ENCODE measurements around the gene EMILIN2. TPM values are rescaled to one million over a fixed set of nuclear protein-coding genes. Genes with fewer than 3 reads are reported as not detected.
A peak's percentile ranks its signal among the peaks of the same experiment; 100 is the strongest.

EMILIN2 gene
- total and polyA plus RNA-seq, 9 of the 15 experiments (the other 6 are each of a cell fraction or from before 2014, with no cell fraction given) = 0.01 to 0.40 (median 0.19) TPM

DNA sequence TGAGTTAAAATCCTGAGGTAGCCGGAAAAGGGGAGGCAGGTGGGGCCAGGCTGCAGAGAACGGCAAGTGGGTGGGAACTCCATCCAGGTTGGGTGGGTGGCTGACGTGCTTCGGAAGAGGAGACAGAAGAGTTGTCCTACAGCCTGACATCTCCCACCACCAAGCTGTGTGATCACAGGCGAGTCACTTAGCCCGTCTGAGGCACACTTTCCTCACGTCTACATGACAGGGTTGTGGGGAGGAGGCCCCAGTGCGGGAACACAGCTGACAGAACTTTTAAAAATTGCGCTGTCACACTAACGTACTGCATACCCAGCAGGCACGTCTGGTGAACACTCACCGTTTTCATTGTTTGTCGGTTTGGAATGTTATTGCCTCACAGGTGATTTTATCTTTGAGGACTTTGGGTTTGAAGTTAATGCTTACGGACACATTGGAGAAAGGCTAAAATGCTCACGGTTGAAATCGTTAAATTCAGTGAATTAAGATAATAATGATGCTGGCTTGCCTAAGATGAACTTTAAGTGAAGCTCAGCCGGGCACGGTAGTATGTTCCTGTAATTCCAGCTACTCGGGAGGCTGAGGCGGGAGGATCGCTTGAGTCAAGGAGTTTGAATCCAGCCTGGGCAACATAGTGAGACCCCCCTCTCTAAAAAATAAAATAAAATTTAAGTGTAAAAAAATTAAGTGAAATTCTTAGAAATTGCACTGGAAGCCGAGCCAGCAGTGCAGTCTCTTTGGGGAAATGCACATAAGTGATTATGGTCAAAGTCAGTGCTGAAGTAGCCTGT lies 8.9 kb downstream of the EMILIN2 start:
- ATAC-seq (peak; percentile 41), DNase-seq (ENCODE audit: extremely low read depth in 1 of 4, low spot score in 3 of 4) (peak in 2 of 4 experiments; percentile 50 to 55), FAIRE-seq (peak; percentile 29)
- no peaks in the 10 kb centered on the region for H3K36me3 ChIP-seq (ENCODE audit: control insufficient read depth, insufficient read depth, low read length)
- H3K4me2 ChIP-seq (ENCODE audit: insufficient read depth, low read length) = peak overlapping the region; percentile 75
- 52% methylated on average over 22 of the region's 22 CpGs for WGBS (ENCODE audit: insufficient coverage, low coverage, missing lambda C conversion rate)
- H3K9ac ChIP-seq (ENCODE audit: insufficient read depth in 1 of 2, low read depth in 2 of 2, low read length in 2 of 2) = peak overlapping the region; percentile 43 to 69; a peak in 2 of 4 replicates
- intact Hi-C loops (cut with micrococcal nuclease) (no loop called here), in situ Hi-C loops (cut with MboI) (no loop called here)
- H3K27me3 ChIP-seq (ENCODE audit: control insufficient read depth in 2 of 2, insufficient read depth in 2 of 2, low read length in 2 of 2) = no peaks in the 10 kb centered on the region
- peaks cover 48 to 60% of the 10 kb centered on the region in 2 experiments for H3K4me1 ChIP-seq (replicated peaks in 1 of 2; ENCODE audit: control insufficient read depth in 2 of 2, insufficient read depth in 2 of 2, low read length in 2 of 2)
- ChIA-PET CTCF (ENCODE audit: low intra/inter-chr PET ratio) (no interaction called here), POLR2A (interaction anchor here (0.6 to 1.1 kb wide), 3 partner anchors 11 to 327 kb away, joined by 3 read pairs; no protein-coding TSS in a partner anchor)
- H3K79me2 ChIP-seq (ENCODE audit: control insufficient read depth, insufficient read depth, low read length) = no peaks in the 10 kb centered on the region
- H3K27ac ChIP-seq (ENCODE audit: extremely low read depth, low read depth, low read length) = peak overlapping the region; percentile 72
- H2AFZ ChIP-seq (ENCODE audit: low read depth, low read length) = peak overlapping the region; percentile 82
- H3K9me3 ChIP-seq (replicated peaks; ENCODE audit: control insufficient read depth, insufficient read depth, low read depth, low read length) = no peaks in the 10 kb centered on the region
- BruUV-seq (replicated peaks) = no TSS peak
- H4K20me1 ChIP-seq (replicated peaks; ENCODE audit: control insufficient read depth, insufficient read depth, low read length) = no peaks in the 10 kb centered on the region
- no peak overlapping the region for H3K4me3 ChIP-seq
- no peaks in the 10 kb centered on the region for H3K9me1 ChIP-seq (ENCODE audit: control insufficient read depth, insufficient read depth, low read length)
- TF ChIP-seq CEBPB (tag; IDR thresholded peaks at IDR 0.05) (peak; percentile 89), KAT8 (IDR thresholded peaks at IDR 0.05; ENCODE audit: low read depth) (no peak), U2AF1 (optimal IDR thresholded peaks at IDR 0.05; ENCODE audit: low read depth, low read length) (no peak), ETS2 (tag; IDR thresholded peaks at IDR 0.05; ENCODE audit: borderline replicate concordance, poor library complexity, severe bottlenecking) (no peak), HDAC1 (IDR thresholded peaks at IDR 0.05) (no peak), ASH1L (IDR thresholded peaks at IDR 0.05; ENCODE audit: borderline replicate concordance, low read depth, partially characterized antibody) (no peak), TARDBP (IDR thresholded peaks at IDR 0.05) (no peak), XRCC5 (IDR thresholded peaks at IDR 0.05; ENCODE audit: low read depth, low read length) (no peak), CREM (IDR thresholded peaks at IDR 0.05; ENCODE audit: low read depth) (no peak), ARHGAP35 (IDR thresholded peaks at IDR 0.05; ENCODE audit: partially characterized antibody) (peak; percentile 12), U2AF2 (optimal IDR thresholded peaks at IDR 0.05; ENCODE audit: low read depth, low read length) (no peak), TCFL5 (CRISPR knock-in tag; conservative IDR thresholded peaks at IDR 0.05) (no peak), ZNF445 (CRISPR knock-in tag; IDR thresholded peaks at IDR 0.05; ENCODE audit: low read depth) (no peak), ZNF232 (CRISPR knock-in tag; IDR thresholded peaks at IDR 0.05) (no peak), SLC30A9 (CRISPR knock-in tag; IDR thresholded peaks at IDR 0.05) (no peak), ZFP30 (CRISPR knock-in tag; IDR thresholded peaks at IDR 0.05; ENCODE audit: borderline replicate concordance) (no peak), TBP (optimal IDR thresholded peaks at IDR 0.05; ENCODE audit: low read depth, low read length) (peak; percentile 9), ZC3H11A (IDR thresholded peaks at IDR 0.05; ENCODE audit: low read depth, low read length) (no peak), ZNF316 (IDR thresholded peaks at IDR 0.05) (peak; percentile 56), ATF1 (CRISPR knock-in tag; IDR thresholded peaks at IDR 0.05) (no peak), ATF1 (tag; IDR thresholded peaks at IDR 0.05) (peak; percentile 39; the same call in 1 of the 2 replicates), BCOR (IDR thresholded peaks at IDR 0.05) (peak; percentile 16; the same call in 1 of the 2 replicates)
- TF ChIP-seq, protein P1, sequence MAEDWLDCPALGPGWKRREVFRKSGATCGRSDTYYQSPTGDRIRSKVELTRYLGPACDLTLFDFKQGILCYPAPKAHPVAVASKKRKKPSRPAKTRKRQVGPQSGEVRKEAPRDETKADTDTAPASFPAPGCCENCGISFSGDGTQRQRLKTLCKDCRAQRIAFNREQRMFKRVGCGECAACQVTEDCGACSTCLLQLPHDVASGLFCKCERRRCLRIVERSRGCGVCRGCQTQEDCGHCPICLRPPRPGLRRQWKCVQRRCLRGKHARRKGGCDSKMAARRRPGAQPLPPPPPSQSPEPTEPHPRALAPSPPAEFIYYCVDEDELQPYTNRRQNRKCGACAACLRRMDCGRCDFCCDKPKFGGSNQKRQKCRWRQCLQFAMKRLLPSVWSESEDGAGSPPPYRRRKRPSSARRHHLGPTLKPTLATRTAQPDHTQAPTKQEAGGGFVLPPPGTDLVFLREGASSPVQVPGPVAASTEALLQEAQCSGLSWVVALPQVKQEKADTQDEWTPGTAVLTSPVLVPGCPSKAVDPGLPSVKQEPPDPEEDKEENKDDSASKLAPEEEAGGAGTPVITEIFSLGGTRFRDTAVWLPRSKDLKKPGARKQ (CRISPR knock-in tag; IDR thresholded peaks at IDR 0.05) = no peak
- TF ChIP-seq, protein P2, sequence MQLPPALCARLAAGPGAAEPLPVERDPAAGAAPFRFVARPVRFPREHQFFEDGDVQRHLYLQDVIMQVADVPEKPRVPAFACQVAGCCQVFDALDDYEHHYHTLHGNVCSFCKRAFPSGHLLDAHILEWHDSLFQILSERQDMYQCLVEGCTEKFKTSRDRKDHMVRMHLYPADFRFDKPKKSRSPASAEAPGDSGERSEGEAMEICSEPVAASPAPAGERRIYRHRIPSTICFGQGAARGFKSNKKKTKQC (CRISPR knock-in tag; IDR thresholded peaks at IDR 0.05) = no peak
